GM12878 (cell line): ENCODE results near the gene PTPN2. TPM values are rescaled to one million over a fixed set of nuclear protein-coding genes. Genes with fewer than 3 reads are reported as not detected.

ENCODE experiments used
- ATAC-seq: fragments of 200-7000 bp; cut with Tn5 transposase; 3 replicates; pipeline ENCODE4 v1.9.1; 2020; ENCODE audit warnings: mild to moderate bottlenecking, moderate library complexity
- BruUV-seq: library from RNA; stranded (reverse); fragments of 400-500 nt; replicated peaks from 2 replicates; lab custom pipeline; 2021; lab: Mats Ljungman, UMichigan
- CTCF ChIA-PET: fragments of 300-600 bp; sonication (Branson Sonifier 250); formaldehyde crosslinking; extraction: SDS; loops from one replicate; lab custom pipeline; 2021; ENCODE audit warnings: inconsistent platforms; lab: Yijun Ruan, JAX
- POLR2A ChIA-PET: fragments of 350-600 bp; formaldehyde crosslinking; extraction: SDS; loops from one replicate; lab custom pipeline; 2021; ENCODE audit warnings: inconsistent platforms; lab: Charles Lee
- RAD21 ChIA-PET: fragments of 300-600 bp; sonication (Branson Sonifier 250); formaldehyde crosslinking; loops from one replicate; lab custom pipeline; 2023; ENCODE audit warnings: antibody characterized with exemption; ENCODE audit not compliant: unreplicated experiment; lab: Charles Lee
- SMC1A ChIA-PET: fragments of 300-600 bp; sonication (Branson Sonifier 250); formaldehyde crosslinking; loops from one replicate; lab custom pipeline; 2023; ENCODE audit not compliant: unreplicated experiment, uncharacterized antibody; lab: Charles Lee
- DNase-seq: peaks from one replicate; pipeline ENCODE4 v3.0.0-alpha.2; 2011; ENCODE audit warnings: low read depth, low spot score
- FAIRE-seq: peaks from 3 replicates; lab custom pipeline; 2011; peaks lifted over from hg19 to GRCh38; lab: Jason Lieb, UNC
- H2AFZ ChIP-seq: 2 replicates; pipeline ENCODE4 v1.6.0; 2011; ENCODE audit warnings: low read depth, low read length, control low read depth; ENCODE audit not compliant: control insufficient read depth
- H3K27ac ChIP-seq: 2 replicates; pipeline ENCODE4 v1.5.1; 2011; ENCODE audit warnings: control low read depth; ENCODE audit not compliant: control insufficient read depth, insufficient read depth
- H3K27me3 ChIP-seq, 2 experiments: replicated peaks in 1 of 2; 2 replicates each; pipeline versions ENCODE4 v1.6.0 to v1.6.1; 2011; ENCODE audit warnings: low read length in 1 of 2; ENCODE audit not compliant: control insufficient read depth in 2 of 2, insufficient read depth in 2 of 2
- H3K36me3 ChIP-seq, 2 experiments: 2 replicates each; pipeline ENCODE4 v1.5.1; 2011; ENCODE audit warnings: low read length in 1 of 2; ENCODE audit not compliant: control insufficient read depth in 2 of 2, insufficient read depth in 2 of 2
- H3K4me1 ChIP-seq: 2 replicates; pipeline ENCODE4 v1.6.1; 2011; ENCODE audit warnings: mild to moderate bottlenecking, low read length, moderate library complexity, mixed read lengths; ENCODE audit not compliant: control insufficient read depth, insufficient read depth
- H3K4me2 ChIP-seq: 2 replicates; pipeline ENCODE4 v1.6.0; 2011; ENCODE audit warnings: control low read depth; ENCODE audit not compliant: control insufficient read depth, insufficient read depth
- H3K4me3 ChIP-seq: fragments of 200-600 bp; sonication (generic); 2 replicates; pipeline ENCODE4 v1.5.1; 2016
- H3K79me2 ChIP-seq: 2 replicates; pipeline ENCODE4 v1.6.0; 2011; ENCODE audit warnings: low read length; ENCODE audit not compliant: control insufficient read depth, insufficient read depth
- H3K9ac ChIP-seq: 2 replicates; pipeline ENCODE4 v1.8.0; 2011; ENCODE audit warnings: low read length, control low read depth, mixed read lengths; ENCODE audit not compliant: control insufficient read depth, insufficient read depth
- H3K9me3 ChIP-seq: replicated peaks from 3 replicates; pipeline ENCODE4 v1.5.1; 2011; ENCODE audit warnings: mild to moderate bottlenecking, low read length; ENCODE audit not compliant: control insufficient read depth, insufficient read depth
- H4K20me1 ChIP-seq: 2 replicates; pipeline ENCODE4 v1.6.0; 2011; ENCODE audit not compliant: control insufficient read depth, insufficient read depth
- CHD2 ChIP-seq: IDR thresholded peaks from 2 replicates; pipeline ENCODE4 v1.6.1; 2011; ENCODE audit warnings: low read depth, low read length, improper control_type of control experiment, borderline replicate concordance
- EP300 ChIP-seq, 2 experiments: fragments of 150-350 bp in 1 of 2; IDR thresholded peaks; 2 replicates each; pipeline ENCODE4 v1.6.1; 2011 to 2012; ENCODE audit warnings: low read depth in 2 of 2, low read length in 2 of 2, borderline replicate concordance in 1 of 2, improper control_type of control experiment in 1 of 2, inconsistent platforms in 1 of 2; ENCODE audit not compliant: control insufficient read depth in 1 of 2
- IRF5 ChIP-seq: fragments of 450-650 bp; IDR thresholded peaks from 2 replicates; pipeline ENCODE4 v1.6.1; 2017; ENCODE audit warnings: borderline replicate concordance
- MYB ChIP-seq: fragments of 150-350 bp; IDR thresholded peaks from 2 replicates; pipeline ENCODE4 v1.6.1; 2014; ENCODE audit warnings: mild to moderate bottlenecking, low read depth, low read length, borderline replicate concordance
- POLR2AphosphoS5 ChIP-seq: IDR thresholded peaks from 2 replicates; pipeline ENCODE4 v1.6.1; 2011; ENCODE audit warnings: mild to moderate bottlenecking, low read length, inconsistent platforms
- YBX1 ChIP-seq: fragments of 450-650 bp; IDR thresholded peaks from 2 replicates; pipeline ENCODE4 v1.6.1; 2016; ENCODE audit warnings: antibody characterized with exemption
- ZBTB4 ChIP-seq: fragments of 450-650 bp; formaldehyde crosslinking; IDR thresholded peaks from 2 replicates; pipeline ENCODE4 v1.4.0; 2022; ENCODE audit warnings: mild to moderate bottlenecking, moderate library complexity
- WGBS: methylation state at CpG from one replicate; pipeline ENCODE4 v1.1.6; 2016; ENCODE audit warnings: low lambda C conversion rate; ENCODE audit not compliant: insufficient replicate concordance, insufficient coverage; ENCODE audit errors: missing lambda C conversion rate; 5-methylcytosine and 5-hydroxymethylcytosine counted together
- in situ Hi-C: fragments of 300-500 bp; cut with MboI; formaldehyde crosslinking; loops from 9 replicates; pipeline ENCODE4 v1.14.3; 2018; ENCODE audit warnings: mixed read lengths
- intact Hi-C: fragments of 100-400 bp; cut with micrococcal nuclease; formaldehyde crosslinking; loops from one replicate; pipeline ENCODE4 v1.14.2; 2022; ENCODE audit not compliant: unreplicated experiment
- polyA plus RNA-seq, 11 experiments: library from polyadenylated mRNA; depleted of rRNA in 4 of 11; unstranded in 6 of 11; stranded (reverse) in 5 of 11; fragments of >200 nt; fragmentation: Nextera tagmentation in 4 of 11; fragmentation: Illumina TruSeq in 1 of 11; extraction: Ambion mirVana in 4 of 11; extraction: Trizol in 1 of 11; gene quantifications; 1 replicate in 1 of 11; 2 replicates in 10 of 11; pipeline versions ENCODE4 v1.2.1 to v1.2.3, GENCODE V29; 2011 to 2016; ENCODE audit warnings: inconsistent platforms in 2 of 11, missing spikeins in 2 of 11, low read depth in 1 of 11
- total RNA-seq, 4 experiments: library from RNA; depleted of rRNA in 3 of 4; stranded (reverse); fragments of >200 nt in 3 of 4; fragmentation: Illumina TruSeq in 1 of 4; extraction: Trizol in 1 of 4; gene quantifications; 2 replicates each; pipeline versions ENCODE4 v1.2.1 to v1.2.3, GENCODE V29; 2013 to 2021
- TF ChIP-seq, protein P1 (sequence below): fragments of 450-650 bp; IDR thresholded peaks from 2 replicates; pipeline ENCODE4 v1.6.1; 2016; ENCODE audit warnings: mild to moderate bottlenecking, moderate library complexity, borderline replicate concordance
- TF ChIP-seq, protein P2 (sequence below): fragments of 450-650 bp; IDR thresholded peaks from 2 replicates; pipeline ENCODE4 v1.6.1; 2017; ENCODE audit warnings: antibody characterized with exemption, mild to moderate bottlenecking, moderate library complexity

Gene PTPN2
- total and polyA plus RNA-seq, 10 of the 15 experiments (the other 5 are each of a cell fraction or from before 2014, with no cell fraction given): 46.5 to 86.7 (median 64.6) TPM

- Histone ChIP-seq H3K79me2 (peaks cover 13% of the 10 kb centered on the region), H3K36me3 (peaks cover 2 to 15% of the 10 kb centered on the region in 2 experiments), H2AFZ (no peak overlapping the region), H3K4me1 (peaks cover 3% of the 10 kb centered on the region; the same call in 1 of the 2 replicates), H3K27me3 (no peaks in the 10 kb centered on the region), H3K4me3 (no peak overlapping the region), H3K9me3 (no peaks in the 10 kb centered on the region), H4K20me1 (no peaks in the 10 kb centered on the region), H3K27ac (no peak overlapping the region), H3K4me2 (no peak overlapping the region), H3K9ac (no peak overlapping the region)
- SMC1A ChIA-PET: interaction anchor here (0.8 to 1.6 kb wide), 6 partner anchors 9 to 27 kb away, joined by 3 to 6 read pairs (median 4); no protein-coding TSS in a partner anchor
- in situ Hi-C loops (no loop called here), intact Hi-C loops (no loop called here)
- CTCF ChIA-PET: interaction anchor here (1.5 to 1.7 kb wide), 2 partner anchors 10 to 40 kb away, joined by 5 to 6 read pairs; no protein-coding TSS in a partner anchor
- POLR2A ChIA-PET: interaction anchor here (1.0 to 1.7 kb wide), 4 partner anchors 9 to 29 kb away, joined by 3 to 6 read pairs (median 3); no protein-coding TSS in a partner anchor
- no TSS peak for BruUV-seq
- no peak for DNase-seq
- RAD21 ChIA-PET: interaction anchor here (0.9 to 1.3 kb wide), 3 partner anchors 8 to 64 kb away, joined by 3 to 5 read pairs (median 3); partner anchors contain the start of gene PTPN2
- FAIRE-seq: no peak
- WGBS: 94% methylated on average over 7 of the region's 7 CpGs
- ATAC-seq: no peak
- TF ChIP-seq MYB (no peak), CHD2 (no peak), POLR2AphosphoS5 (no peak), EP300 (IDR thresholded peaks at IDR 0.05; ENCODE audit: borderline replicate concordance in 1 of 2, control insufficient read depth in 1 of 2, low read depth in 2 of 2, low read length in 2 of 2) (no peak), IRF5 (no peak), ZBTB4 (CRISPR knock-in tag) (no peak), YBX1 (no peak)
- TF ChIP-seq, protein P1, sequence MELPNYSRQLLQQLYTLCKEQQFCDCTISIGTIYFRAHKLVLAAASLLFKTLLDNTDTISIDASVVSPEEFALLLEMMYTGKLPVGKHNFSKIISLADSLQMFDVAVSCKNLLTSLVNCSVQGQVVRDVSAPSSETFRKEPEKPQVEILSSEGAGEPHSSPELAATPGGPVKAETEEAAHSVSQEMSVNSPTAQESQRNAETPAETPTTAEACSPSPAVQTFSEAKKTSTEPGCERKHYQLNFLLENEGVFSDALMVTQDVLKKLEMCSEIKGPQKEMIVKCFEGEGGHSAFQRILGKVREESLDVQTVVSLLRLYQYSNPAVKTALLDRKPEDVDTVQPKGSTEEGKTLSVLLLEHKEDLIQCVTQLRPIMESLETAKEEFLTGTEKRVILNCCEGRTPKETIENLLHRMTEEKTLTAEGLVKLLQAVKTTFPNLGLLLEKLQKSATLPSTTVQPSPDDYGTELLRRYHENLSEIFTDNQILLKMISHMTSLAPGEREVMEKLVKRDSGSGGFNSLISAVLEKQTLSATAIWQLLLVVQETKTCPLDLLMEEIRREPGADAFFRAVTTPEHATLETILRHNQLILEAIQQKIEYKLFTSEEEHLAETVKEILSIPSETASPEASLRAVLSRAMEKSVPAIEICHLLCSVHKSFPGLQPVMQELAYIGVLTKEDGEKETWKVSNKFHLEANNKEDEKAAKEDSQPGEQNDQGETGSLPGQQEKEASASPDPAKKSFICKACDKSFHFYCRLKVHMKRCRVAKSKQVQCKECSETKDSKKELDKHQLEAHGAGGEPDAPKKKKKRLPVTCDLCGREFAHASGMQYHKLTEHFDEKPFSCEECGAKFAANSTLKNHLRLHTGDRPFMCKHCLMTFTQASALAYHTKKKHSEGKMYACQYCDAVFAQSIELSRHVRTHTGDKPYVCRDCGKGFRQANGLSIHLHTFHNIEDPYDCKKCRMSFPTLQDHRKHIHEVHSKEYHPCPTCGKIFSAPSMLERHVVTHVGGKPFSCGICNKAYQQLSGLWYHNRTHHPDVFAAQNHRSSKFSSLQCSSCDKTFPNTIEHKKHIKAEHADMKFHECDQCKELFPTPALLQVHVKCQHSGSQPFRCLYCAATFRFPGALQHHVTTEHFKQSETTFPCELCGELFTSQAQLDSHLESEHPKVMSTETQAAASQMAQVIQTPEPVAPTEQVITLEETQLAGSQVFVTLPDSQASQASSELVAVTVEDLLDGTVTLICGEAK: no peak
- TF ChIP-seq, protein P2, sequence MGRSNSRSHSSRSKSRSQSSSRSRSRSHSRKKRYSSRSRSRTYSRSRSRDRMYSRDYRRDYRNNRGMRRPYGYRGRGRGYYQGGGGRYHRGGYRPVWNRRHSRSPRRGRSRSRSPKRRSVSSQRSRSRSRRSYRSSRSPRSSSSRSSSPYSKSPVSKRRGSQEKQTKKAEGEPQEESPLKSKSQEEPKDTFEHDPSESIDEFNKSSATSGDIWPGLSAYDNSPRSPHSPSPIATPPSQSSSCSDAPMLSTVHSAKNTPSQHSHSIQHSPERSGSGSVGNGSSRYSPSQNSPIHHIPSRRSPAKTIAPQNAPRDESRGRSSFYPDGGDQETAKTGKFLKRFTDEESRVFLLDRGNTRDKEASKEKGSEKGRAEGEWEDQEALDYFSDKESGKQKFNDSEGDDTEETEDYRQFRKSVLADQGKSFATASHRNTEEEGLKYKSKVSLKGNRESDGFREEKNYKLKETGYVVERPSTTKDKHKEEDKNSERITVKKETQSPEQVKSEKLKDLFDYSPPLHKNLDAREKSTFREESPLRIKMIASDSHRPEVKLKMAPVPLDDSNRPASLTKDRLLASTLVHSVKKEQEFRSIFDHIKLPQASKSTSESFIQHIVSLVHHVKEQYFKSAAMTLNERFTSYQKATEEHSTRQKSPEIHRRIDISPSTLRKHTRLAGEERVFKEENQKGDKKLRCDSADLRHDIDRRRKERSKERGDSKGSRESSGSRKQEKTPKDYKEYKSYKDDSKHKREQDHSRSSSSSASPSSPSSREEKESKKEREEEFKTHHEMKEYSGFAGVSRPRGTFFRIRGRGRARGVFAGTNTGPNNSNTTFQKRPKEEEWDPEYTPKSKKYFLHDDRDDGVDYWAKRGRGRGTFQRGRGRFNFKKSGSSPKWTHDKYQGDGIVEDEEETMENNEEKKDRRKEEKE: no peak
Observed at GRCh38 chr18:12852566-12853315, 31.3 kb downstream of the PTPN2 start.
